Subcutaneous abdominal adipose tissue (tissue), 5 donors: ENCODE data around the gene ACSL6.

Source experiments
- H3K27ac ChIP-seq: one replicate; pipeline ENCODE4 v1.7.0; 2013; ENCODE audit warnings: low read depth, mild to moderate bottlenecking, inconsistent platforms, low read length, moderate library complexity
- H3K27me3 ChIP-seq, 5 donors: one replicate each; pipeline ENCODE4 v1.7.0; 2013; ENCODE audit warnings: low read length in 5 of 5, inconsistent platforms in 1 of 5; ENCODE audit not compliant: control insufficient read depth in 5 of 5, insufficient read depth in 4 of 5
- H3K36me3 ChIP-seq, 5 donors: one replicate each; pipeline ENCODE4 v1.7.0; 2013; ENCODE audit warnings: low read length in 5 of 5; ENCODE audit not compliant: control insufficient read depth in 5 of 5, insufficient read depth in 5 of 5
- H3K4me1 ChIP-seq, 5 donors: one replicate each; pipeline ENCODE4 v1.7.0; 2013; ENCODE audit warnings: low read length in 5 of 5, mild to moderate bottlenecking in 3 of 5, moderate library complexity in 1 of 5; ENCODE audit not compliant: control insufficient read depth in 5 of 5, insufficient read depth in 5 of 5
- H3K4me3 ChIP-seq, 5 donors: one replicate each; pipeline ENCODE4 v1.7.0; 2013; ENCODE audit warnings: low read length in 5 of 5, low read depth in 1 of 5
- H3K9ac ChIP-seq, 5 donors: one replicate each; pipeline ENCODE4 v1.7.0; 2013; ENCODE audit warnings: low read length in 5 of 5, mild to moderate bottlenecking in 4 of 5, moderate library complexity in 3 of 5
- H3K9me3 ChIP-seq, 5 donors: one replicate each; pipeline ENCODE4 v1.7.0; 2013; ENCODE audit warnings: low read length in 5 of 5; ENCODE audit not compliant: control insufficient read depth in 5 of 5
- donor health status: healthy.
- donor health status: healthy.
- donor health status: healthy.
- donor health status: healthy.
- donor health status: healthy.

Gene ACSL6

DNA sequence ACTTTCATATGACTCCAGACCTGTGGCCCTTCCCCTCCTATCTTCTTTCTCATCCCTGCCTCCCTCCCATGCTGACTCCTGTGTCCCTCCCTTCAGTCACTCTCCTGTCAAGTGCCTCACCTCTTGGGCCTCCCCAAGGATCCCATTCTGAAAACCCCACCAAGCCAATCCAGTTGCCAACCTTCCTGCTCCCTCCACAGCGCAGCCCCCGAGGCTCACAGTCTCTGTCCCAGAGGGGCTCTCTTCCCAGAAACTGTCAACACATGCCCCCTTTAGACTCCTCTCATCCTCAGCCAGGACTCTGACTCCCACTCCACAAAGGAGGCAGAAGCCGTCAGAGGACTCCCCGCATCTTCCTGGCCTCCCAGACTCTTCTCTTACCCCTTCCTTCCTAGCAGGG is 30.8 kb downstream of the ACSL6 start:
- H3K27ac ChIP-seq, result no peak overlapping the region
- H3K27me3 ChIP-seq, result no peaks in the 10 kb centered on the region
- H3K4me1 ChIP-seq, result peaks cover 0 to 7% (median 5%) of the 10 kb centered on the region in 5 donors
- H3K9ac ChIP-seq, result no peak overlapping the region
- H3K36me3 ChIP-seq, result no peaks in the 10 kb centered on the region
- H3K9me3 ChIP-seq, result no peaks in the 10 kb centered on the region
- H3K4me3 ChIP-seq, result no peak overlapping the region

DNA sequence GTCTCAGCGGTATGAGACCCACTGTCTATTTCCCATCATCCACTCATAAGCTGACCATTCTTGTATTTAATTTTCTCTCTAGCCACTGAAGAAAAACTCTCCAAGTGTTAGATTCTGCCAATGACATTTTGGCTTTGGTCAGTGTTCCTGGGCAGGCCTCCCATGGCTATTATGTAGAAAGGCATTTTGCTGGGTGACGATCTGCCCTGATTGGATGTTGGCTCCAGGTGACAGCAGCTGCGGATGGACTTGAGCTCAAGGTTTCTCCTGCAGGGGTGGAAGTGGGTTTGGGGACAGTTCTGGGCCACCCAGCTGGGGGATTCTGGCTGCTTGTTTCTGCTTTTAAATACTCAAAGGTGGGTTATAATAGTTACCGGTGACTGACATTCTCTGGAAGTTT is 31.6 kb downstream of the ACSL6 start:
- no peak overlapping the region for H3K27ac ChIP-seq
- no peaks in the 10 kb centered on the region for H3K36me3 ChIP-seq
- H3K4me3 ChIP-seq, result no peak overlapping the region

GRCh38 chr5:131977212-131977604 is 34.2 kb downstream of the ACSL6 start:
- Histone ChIP-seq H3K27me3 (peaks cover 0 to 2% (median 0%) of the 10 kb centered on the region in 5 donors), H3K27ac (no peak overlapping the region), H3K9ac (no peak overlapping the region)

More for the DNA sequence above, 31.6 kb downstream of the ACSL6 start:
- H3K9me3 ChIP-seq, result no peaks in the 10 kb centered on the region
- no peak overlapping the region for H3K9ac ChIP-seq
- no peaks in the 10 kb centered on the region for H3K27me3 ChIP-seq
- H3K4me1 ChIP-seq, result peaks cover 0 to 4% (median 3%) of the 10 kb centered on the region in 5 donors

GRCh38 chr5:131976414-131977211 is 34.8 kb downstream of the ACSL6 start:
- no peak overlapping the region for H3K4me3 ChIP-seq
- H3K27ac ChIP-seq, result no peak overlapping the region
- H3K9me3 ChIP-seq, result no peaks in the 10 kb centered on the region
- H3K9ac ChIP-seq, result no peak overlapping the region
- no peaks in the 10 kb centered on the region for H3K36me3 ChIP-seq
- H3K4me1 ChIP-seq, result no peaks in the 10 kb centered on the region
- peaks cover 0 to 2% (median 0%) of the 10 kb centered on the region in 5 donors for H3K27me3 ChIP-seq

More at GRCh38 chr5:131977212-131977604, 34.2 kb downstream of the ACSL6 start:
- Histone ChIP-seq H3K36me3 (no peaks in the 10 kb centered on the region), H3K9me3 (no peaks in the 10 kb centered on the region), H3K4me3 (no peak overlapping the region), H3K4me1 (no peaks in the 10 kb centered on the region)

GRCh38 chr5:131974956-131975726 is 36.3 kb downstream of the ACSL6 start:
- no peak overlapping the region for H3K4me3 ChIP-seq

GRCh38 chr5:131974622-131974955 is 36.9 kb downstream of the ACSL6 start:
- H3K27me3 ChIP-seq, result peaks cover 0 to 2% (median 0%) of the 10 kb centered on the region in 5 donors
- H3K36me3 ChIP-seq, result no peaks in the 10 kb centered on the region
- H3K27ac ChIP-seq, result no peak overlapping the region
- no peaks in the 10 kb centered on the region for H3K9me3 ChIP-seq
- H3K9ac ChIP-seq, result no peak overlapping the region
- no peaks in the 10 kb centered on the region for H3K4me1 ChIP-seq
- H3K4me3 ChIP-seq, result no peak overlapping the region

More at GRCh38 chr5:131974956-131975726, 36.3 kb downstream of the ACSL6 start:
- H3K27me3 ChIP-seq, result peaks cover 0 to 2% (median 0%) of the 10 kb centered on the region in 5 donors
- H3K9ac ChIP-seq, result no peak overlapping the region
- H3K27ac ChIP-seq, result no peak overlapping the region
- no peaks in the 10 kb centered on the region for H3K4me1 ChIP-seq
- H3K36me3 ChIP-seq, result no peaks in the 10 kb centered on the region
- no peaks in the 10 kb centered on the region for H3K9me3 ChIP-seq

- H3K4me1 ChIP-seq, result no peaks in the 10 kb centered on the region
- no peaks in the 10 kb centered on the region for H3K36me3 ChIP-seq
- H3K4me3 ChIP-seq, result no peak overlapping the region
- H3K9me3 ChIP-seq, result no peaks in the 10 kb centered on the region
- peaks cover 0 to 2% (median 0%) of the 10 kb centered on the region in 5 donors for H3K27me3 ChIP-seq
- no peak overlapping the region for H3K9ac ChIP-seq
- no peak overlapping the region for H3K27ac ChIP-seq
Measured at GRCh38 chr5:131974016-131974415, 37.4 kb downstream of the ACSL6 start.

- no peaks in the 10 kb centered on the region for H3K36me3 ChIP-seq
- H3K4me3 ChIP-seq, result no peak overlapping the region
- H3K9me3 ChIP-seq, result no peaks in the 10 kb centered on the region
- H3K9ac ChIP-seq, result no peak overlapping the region
- no peaks in the 10 kb centered on the region for H3K4me1 ChIP-seq
- H3K27me3 ChIP-seq, result peaks cover 0 to 2% (median 0%) of the 10 kb centered on the region in 5 donors
- no peak overlapping the region for H3K27ac ChIP-seq
Measured at GRCh38 chr5:131973089-131973712, 38.3 kb downstream of the ACSL6 start.

DNA sequence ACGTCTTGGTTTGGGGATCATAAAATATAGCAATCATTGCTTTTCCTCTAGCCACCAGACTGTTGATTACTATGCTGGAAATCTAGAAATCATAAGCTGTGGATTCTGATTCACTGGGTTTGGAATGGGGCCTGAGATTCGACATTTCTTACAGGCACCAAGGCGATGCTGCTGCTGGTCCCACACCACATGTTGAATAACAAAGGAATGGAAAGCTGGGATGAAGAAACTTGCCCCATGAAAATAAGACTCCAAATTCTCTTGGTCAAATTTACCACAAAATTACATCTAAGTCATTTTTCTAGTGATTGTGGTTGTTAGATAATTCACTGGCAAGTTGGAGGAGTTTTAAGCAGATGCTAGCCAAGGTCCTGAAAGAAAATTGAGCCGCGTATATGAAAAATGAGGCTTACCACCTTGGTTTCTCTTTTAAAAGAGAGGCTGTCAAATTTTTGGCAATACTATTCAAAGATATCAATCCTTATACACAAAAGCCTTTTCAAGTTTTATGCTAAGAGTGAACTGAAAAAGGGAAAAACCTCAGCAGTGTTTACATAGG is 43.0 kb downstream of the ACSL6 start:
- no peak overlapping the region for H3K9ac ChIP-seq
- H3K36me3 ChIP-seq, result no peaks in the 10 kb centered on the region
- no peak overlapping the region for H3K4me3 ChIP-seq
- H3K27me3 ChIP-seq, result peaks cover 0 to 2% (median 0%) of the 10 kb centered on the region in 5 donors
- H3K9me3 ChIP-seq, result no peaks in the 10 kb centered on the region
- no peak overlapping the region for H3K27ac ChIP-seq
- H3K4me1 ChIP-seq, result no peaks in the 10 kb centered on the region
